GM19395 (cell line): ENCODE measurements around the gene LZTS3.
"Not testable (repeated sequence)": the region's sequence is repeated elsewhere in the genome, so short reads cannot be mapped to it uniquely, and the experiment has no call there.

Experiments used
- ATAC-seq: cut with Tn5 transposase; IDR thresholded peaks from one replicate; pipeline ENCODE4 v1.9.1; 2021; ENCODE audit warnings: mild to moderate bottlenecking, moderate library complexity; ENCODE audit not compliant: unreplicated experiment

The LZTS3 gene

GRCh38 chr20:3172933-3173609, at the start of gene LZTS3:
TSS of gene LZTS3 (minus strand) at chr20:3173549. CDS start at chr20:3167163, 6,386 bp downstream.
- peak; percentile 55 for ATAC-seq

- no peak for ATAC-seq
These were observed 48.3 kb upstream of the LZTS3 start for GRCh38 chr20:3221398-3222226.

- ATAC-seq, result no peak
These were observed 45.1 kb upstream of the LZTS3 start for GRCh38 chr20:3218307-3218988.

GRCh38 chr20:3215359-3215917, 42.1 kb upstream of the LZTS3 start:
- ATAC-seq, result not testable (repeated sequence)

GRCh38 chr20:3213226-3213625, 39.9 kb upstream of the LZTS3 start:
- ATAC-seq, result no peak

GRCh38 chr20:3210346-3210745, 37.0 kb upstream of the LZTS3 start:
- ATAC-seq, result no peak

- ATAC-seq, result no peak
These were observed 36.6 kb upstream of the LZTS3 start for GRCh38 chr20:3209946-3210317.

- peak; percentile 42 for ATAC-seq
These were observed 36.1 kb upstream of the LZTS3 start, which contains the start of gene ITPA for GRCh38 chr20:3209257-3209945. TSS of gene ITPA (plus strand) at chr20:3209498. CDS start at chr20:3209552, 54 bp downstream.

GRCh38 chr20:3208786-3209256, 35.5 kb upstream of the LZTS3 start:
- ATAC-seq, result peak; percentile 6

- ATAC-seq, result peak; percentile 79
These were observed 30.9 kb upstream of the LZTS3 start, which contains the start of gene DDRGK1 for GRCh38 chr20:3204124-3204794. TSS of gene DDRGK1 (minus strand) at chr20:3204682. CDS start at chr20:3204627, 55 bp downstream.

- peak; percentile 22 for ATAC-seq
These were observed 30.2 kb upstream of the LZTS3 start for GRCh38 chr20:3203315-3204123.

GRCh38 chr20:3202965-3203314, 29.6 kb upstream of the LZTS3 start:
- ATAC-seq, result no peak

GRCh38 chr20:3199976-3200755, 26.8 kb upstream of the LZTS3 start:
- no peak for ATAC-seq

- ATAC-seq, result no peak
These were observed 25.9 kb upstream of the LZTS3 start for GRCh38 chr20:3199206-3199605.

GRCh38 chr20:3195590-3196237, 22.4 kb upstream of the LZTS3 start:
- ATAC-seq, result no peak

- no peak for ATAC-seq
These were observed 21.4 kb upstream of the LZTS3 start for GRCh38 chr20:3194617-3195280.
